Measurements from ENCODE around the gene DCDC2.
A peak's percentile ranks its signal among the peaks of the same experiment; 100 is the strongest.
"Not testable (repeated sequence)": the region's sequence is repeated elsewhere in the genome, so short reads cannot be mapped to it uniquely, and the experiment has no call there.

The DCDC2 gene

GRCh38 chr6:24273096-24273870, 84.6 kb downstream of the DCDC2 start:
- no peak overlapping the region for H3K4me3 Mint-ChIP-seq
- H3K36me3 Mint-ChIP-seq (ENCODE audit: low read depth): no peaks in the 10 kb centered on the region
- peaks cover 12% of the 10 kb centered on the region for H3K27me3 Mint-ChIP-seq
- H3K9me3 Mint-ChIP-seq: no peaks in the 10 kb centered on the region
- no peak overlapping the region for H3K27ac Mint-ChIP-seq
- no peaks in the 10 kb centered on the region for H3K4me1 Mint-ChIP-seq (ENCODE audit: low read depth)

GRCh38 chr6:24272553-24272952, 85.3 kb downstream of the DCDC2 start:
- H3K9me3 Mint-ChIP-seq: no peaks in the 10 kb centered on the region
- H3K4me3 Mint-ChIP-seq: no peak overlapping the region
- H3K4me1 Mint-ChIP-seq (ENCODE audit: low read depth): no peaks in the 10 kb centered on the region
- peaks cover 12% of the 10 kb centered on the region for H3K27me3 Mint-ChIP-seq
- no peaks in the 10 kb centered on the region for H3K36me3 Mint-ChIP-seq (ENCODE audit: low read depth)
- H3K27ac Mint-ChIP-seq: no peak overlapping the region

DNA sequence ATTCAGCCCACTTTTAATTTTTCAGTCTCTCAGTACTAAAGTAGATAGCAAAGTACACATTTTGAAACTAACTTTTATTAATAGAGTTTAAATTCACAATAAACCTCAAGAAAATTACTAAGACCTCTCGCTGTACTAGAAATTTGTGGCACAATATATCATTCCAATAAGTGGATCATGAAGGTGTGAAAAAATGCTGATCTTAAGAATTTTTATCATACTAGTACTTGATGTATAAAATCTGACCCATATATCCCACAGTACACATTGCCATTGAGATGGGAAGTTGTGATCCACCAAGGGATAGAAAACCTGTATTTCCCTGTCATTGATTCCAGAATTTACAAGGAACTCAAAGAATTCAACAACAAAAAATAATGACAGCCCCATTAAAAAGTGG, 85.7 kb downstream of the DCDC2 start:
- Mint-ChIP-seq H3K27ac (no peak overlapping the region), H3K4me3 (no peak overlapping the region), H3K27me3 (peaks cover 12% of the 10 kb centered on the region), H3K36me3 (ENCODE audit: low read depth) (no peaks in the 10 kb centered on the region), H3K9me3 (no peaks in the 10 kb centered on the region), H3K4me1 (ENCODE audit: low read depth) (no peaks in the 10 kb centered on the region)

DNA sequence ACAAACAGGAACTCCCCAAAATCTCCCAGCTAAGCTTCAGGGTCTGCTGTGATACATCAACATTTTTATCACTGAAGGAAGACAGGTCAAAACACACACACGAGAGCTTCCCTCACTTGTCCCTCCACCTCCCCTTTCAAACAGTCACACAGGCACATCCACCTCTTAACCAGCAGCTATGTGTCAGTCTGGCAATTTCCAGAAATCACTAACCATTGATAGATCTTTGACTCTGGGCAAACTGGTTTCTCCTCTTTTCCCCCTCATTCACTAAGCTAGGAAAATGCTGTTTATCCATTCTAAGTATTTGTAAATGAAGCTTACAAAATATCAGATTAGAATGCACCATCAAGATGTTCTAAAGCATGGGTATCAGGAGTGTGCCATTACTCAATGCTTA, 87.8 kb downstream of the DCDC2 start:
- H3K27me3 Mint-ChIP-seq: peaks cover 22% of the 10 kb centered on the region
- H3K4me1 Mint-ChIP-seq (ENCODE audit: low read depth): no peaks in the 10 kb centered on the region
- no peak overlapping the region for H3K4me3 Mint-ChIP-seq
- H3K27ac Mint-ChIP-seq: no peak overlapping the region
- H3K36me3 Mint-ChIP-seq (ENCODE audit: low read depth): no peaks in the 10 kb centered on the region
- no peaks in the 10 kb centered on the region for H3K9me3 Mint-ChIP-seq

GRCh38 chr6:24258214-24258613, 99.6 kb downstream of the DCDC2 start:
- Mint-ChIP-seq H3K27me3 (peaks cover 38% of the 10 kb centered on the region), H3K4me1 (ENCODE audit: low read depth) (peaks cover 13% of the 10 kb centered on the region)
- not testable (repeated sequence) for H3K27ac Mint-ChIP-seq; H3K4me3 Mint-ChIP-seq; H3K36me3 Mint-ChIP-seq (ENCODE audit: low read depth); H3K9me3 Mint-ChIP-seq

GRCh38 chr6:24257282-24257681, 100.6 kb downstream of the DCDC2 start:
- H3K36me3 Mint-ChIP-seq (ENCODE audit: low read depth): no peaks in the 10 kb centered on the region
- no peak overlapping the region for H3K4me3 Mint-ChIP-seq
- no peak overlapping the region for H3K27ac Mint-ChIP-seq
- H3K27me3 Mint-ChIP-seq: peaks cover 36% of the 10 kb centered on the region
- peaks cover 4% of the 10 kb centered on the region for H3K9me3 Mint-ChIP-seq
- peaks cover 13% of the 10 kb centered on the region for H3K4me1 Mint-ChIP-seq (ENCODE audit: low read depth)

DNA sequence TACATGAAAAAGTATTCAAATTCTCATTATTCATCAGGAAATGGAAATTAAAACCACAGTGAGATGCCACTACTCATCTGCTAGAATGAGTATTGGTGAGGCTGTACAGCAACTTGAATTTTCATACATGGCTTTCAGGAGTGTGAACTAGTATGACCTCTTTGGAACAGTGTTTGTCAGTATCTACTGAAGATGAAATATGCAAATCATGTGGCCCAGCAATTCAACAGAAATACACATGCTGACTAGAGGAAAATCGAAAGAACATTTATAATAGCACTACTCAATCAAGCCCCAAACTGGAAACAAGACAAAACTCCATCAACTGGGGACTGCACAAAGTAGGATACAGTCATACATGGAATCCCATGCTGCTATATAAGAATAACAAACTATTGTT, 102.2 kb downstream of the DCDC2 start:
- Mint-ChIP-seq H3K36me3 (ENCODE audit: low read depth) (no peaks in the 10 kb centered on the region), H3K27ac (peak overlapping the region; percentile 60), H3K9me3 (peaks cover 4% of the 10 kb centered on the region), H3K4me3 (no peak overlapping the region), H3K4me1 (ENCODE audit: low read depth) (peaks cover 13% of the 10 kb centered on the region), H3K27me3 (peaks cover 38% of the 10 kb centered on the region)

GRCh38 chr6:24253360-24253759, 104.5 kb downstream of the DCDC2 start:
- peaks cover 24% of the 10 kb centered on the region for H3K27me3 Mint-ChIP-seq
- H3K9me3 Mint-ChIP-seq: peaks cover 4% of the 10 kb centered on the region
- no peak overlapping the region for H3K27ac Mint-ChIP-seq
- H3K4me1 Mint-ChIP-seq (ENCODE audit: low read depth): peaks cover 13% of the 10 kb centered on the region
- no peaks in the 10 kb centered on the region for H3K36me3 Mint-ChIP-seq (ENCODE audit: low read depth)
- no peak overlapping the region for H3K4me3 Mint-ChIP-seq

- Mint-ChIP-seq H3K27me3 (peaks cover 24% of the 10 kb centered on the region), H3K9me3 (peaks cover 4% of the 10 kb centered on the region), H3K4me1 (ENCODE audit: low read depth) (peaks cover 13% of the 10 kb centered on the region), H3K27ac (no peak overlapping the region), H3K4me3 (no peak overlapping the region), H3K36me3 (ENCODE audit: low read depth) (no peaks in the 10 kb centered on the region)
Observed at GRCh38 chr6:24252280-24252679, 105.6 kb downstream of the DCDC2 start.

GRCh38 chr6:24251339-24251738, 106.5 kb downstream of the DCDC2 start:
- H3K9me3 Mint-ChIP-seq: peaks cover 4% of the 10 kb centered on the region
- no peak overlapping the region for H3K4me3 Mint-ChIP-seq
- no peaks in the 10 kb centered on the region for H3K36me3 Mint-ChIP-seq (ENCODE audit: low read depth)
- H3K27ac Mint-ChIP-seq: no peak overlapping the region
- H3K4me1 Mint-ChIP-seq (ENCODE audit: low read depth): peaks cover 13% of the 10 kb centered on the region
- peaks cover 20% of the 10 kb centered on the region for H3K27me3 Mint-ChIP-seq

DNA sequence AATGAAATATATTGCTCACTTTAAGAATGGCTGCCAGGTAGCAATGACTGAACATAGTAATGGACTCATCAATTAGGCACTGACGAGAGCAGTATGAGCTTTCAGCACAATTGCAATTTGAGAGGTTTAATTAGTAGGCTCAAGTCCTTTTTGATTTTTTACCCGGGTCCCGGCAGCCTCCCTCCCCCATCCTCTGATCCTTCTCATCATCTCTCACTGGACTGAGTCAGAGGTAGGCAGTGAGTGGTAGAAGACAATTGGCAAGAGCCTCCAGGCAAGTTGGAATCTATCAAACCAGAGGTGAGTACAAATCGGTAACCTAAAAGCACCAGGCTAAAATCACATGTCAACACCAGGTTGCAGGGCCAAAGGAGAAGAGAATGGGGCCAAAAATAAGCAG, 107.9 kb downstream of the DCDC2 start:
- H3K36me3 Mint-ChIP-seq (ENCODE audit: low read depth): no peaks in the 10 kb centered on the region
- H3K4me3 Mint-ChIP-seq: no peak overlapping the region
- H3K9me3 Mint-ChIP-seq: peaks cover under 1% of the 10 kb centered on the region
- no peak overlapping the region for H3K27ac Mint-ChIP-seq
- peaks cover 2% of the 10 kb centered on the region for H3K4me1 Mint-ChIP-seq (ENCODE audit: low read depth)
- H3K27me3 Mint-ChIP-seq: peaks cover 25% of the 10 kb centered on the region

DNA sequence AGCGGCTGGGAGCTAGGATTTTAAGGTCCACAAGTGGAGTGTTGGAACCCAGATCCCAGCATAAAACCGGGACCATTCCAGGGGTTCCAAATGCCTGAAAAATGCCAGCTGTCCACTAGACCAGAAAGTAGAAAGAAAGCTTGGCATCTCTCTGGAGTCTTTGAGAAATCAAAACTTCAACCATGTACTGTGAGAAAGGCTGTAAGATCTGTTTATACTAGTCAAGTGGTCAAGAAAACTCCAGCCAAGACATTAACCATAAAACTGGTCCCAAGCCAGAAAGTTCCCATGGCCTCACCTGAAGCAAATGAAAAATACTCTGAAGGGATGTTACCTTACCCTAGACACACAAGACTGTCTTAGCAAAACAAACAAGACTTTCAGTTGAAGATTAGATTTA, 112.6 kb downstream of the DCDC2 start:
- H3K4me3 Mint-ChIP-seq: no peak overlapping the region
- no peak overlapping the region for H3K27ac Mint-ChIP-seq
- H3K27me3 Mint-ChIP-seq: peaks cover 29% of the 10 kb centered on the region

DNA sequence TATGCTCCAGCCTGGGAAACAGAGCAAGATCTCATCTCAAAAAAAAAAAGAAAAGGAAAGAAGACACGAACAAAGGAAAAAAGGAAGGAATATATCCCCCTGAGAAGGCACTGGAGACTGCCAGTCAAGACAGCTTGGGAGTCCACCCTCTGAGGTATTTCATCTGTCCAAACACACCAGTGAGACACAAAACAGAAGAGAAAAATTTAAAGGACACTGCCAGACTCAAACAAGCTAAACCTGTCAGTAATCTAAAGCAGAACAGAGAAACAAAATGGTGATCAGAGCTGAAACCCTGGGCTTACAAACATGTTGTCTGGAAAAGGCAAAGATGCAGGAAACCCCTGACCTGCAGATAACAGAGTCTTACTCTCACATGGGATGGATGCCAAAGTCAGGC, 114.9 kb downstream of the DCDC2 start:
- H3K9me3 Mint-ChIP-seq: no peaks in the 10 kb centered on the region
- no peaks in the 10 kb centered on the region for H3K4me1 Mint-ChIP-seq (ENCODE audit: low read depth)
- no peak overlapping the region for H3K4me3 Mint-ChIP-seq
- no peak overlapping the region for H3K27ac Mint-ChIP-seq
- H3K27me3 Mint-ChIP-seq: peaks cover 25% of the 10 kb centered on the region
- no peaks in the 10 kb centered on the region for H3K36me3 Mint-ChIP-seq (ENCODE audit: low read depth)

More for the DNA sequence above, 112.6 kb downstream of the DCDC2 start:
- Mint-ChIP-seq H3K36me3 (ENCODE audit: low read depth) (no peaks in the 10 kb centered on the region), H3K4me1 (ENCODE audit: low read depth) (no peaks in the 10 kb centered on the region), H3K9me3 (no peaks in the 10 kb centered on the region)

- H3K4me1 Mint-ChIP-seq (ENCODE audit: low read depth); H3K36me3 Mint-ChIP-seq (ENCODE audit: low read depth); H3K27ac Mint-ChIP-seq; H3K9me3 Mint-ChIP-seq; H3K4me3 Mint-ChIP-seq: not testable (repeated sequence)
- H3K27me3 Mint-ChIP-seq: peaks cover 21% of the 10 kb centered on the region
Observed at GRCh38 chr6:24241779-24242178, 116.1 kb downstream of the DCDC2 start.

- Mint-ChIP-seq H3K4me3 (no peak overlapping the region), H3K27me3 (peaks cover 21% of the 10 kb centered on the region), H3K4me1 (ENCODE audit: low read depth) (no peaks in the 10 kb centered on the region), H3K9me3 (no peaks in the 10 kb centered on the region), H3K27ac (no peak overlapping the region), H3K36me3 (ENCODE audit: low read depth) (no peaks in the 10 kb centered on the region)
Observed at GRCh38 chr6:24240943-24241342, 116.9 kb downstream of the DCDC2 start.

DNA sequence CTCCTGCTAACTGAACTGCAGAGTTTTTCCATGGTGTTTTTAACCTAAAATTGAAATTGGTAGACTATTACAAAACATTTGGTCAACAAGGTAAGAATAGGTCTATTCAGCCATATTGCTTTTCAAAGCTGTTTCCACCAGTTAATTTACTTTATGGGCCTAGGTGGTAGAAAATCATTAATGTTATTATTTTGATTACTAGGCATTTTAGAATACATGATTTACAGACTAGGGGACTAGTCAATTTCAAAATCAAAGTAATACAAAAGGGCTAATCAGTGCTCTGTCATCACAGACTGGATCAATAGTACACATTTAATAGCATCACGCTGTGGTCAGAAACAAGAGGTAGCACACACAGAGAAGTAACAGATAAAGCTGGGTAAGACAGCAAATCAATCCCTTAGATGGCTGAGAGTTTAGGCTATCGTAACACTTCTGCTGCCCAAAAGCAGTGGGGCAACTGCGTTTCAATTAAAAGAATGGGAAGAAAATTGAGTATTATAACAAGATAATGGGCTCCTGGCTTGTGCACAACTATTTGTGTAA, 117.4 kb downstream of the DCDC2 start:
- Mint-ChIP-seq H3K9me3 (no peaks in the 10 kb centered on the region), H3K4me1 (ENCODE audit: low read depth) (no peaks in the 10 kb centered on the region), H3K36me3 (ENCODE audit: low read depth) (no peaks in the 10 kb centered on the region), H3K27ac (no peak overlapping the region), H3K27me3 (peaks cover 20% of the 10 kb centered on the region), H3K4me3 (no peak overlapping the region)
